ENCODE measurements around the gene EDN3. TPM values are rescaled to one million over a fixed set of nuclear protein-coding genes. Genes with fewer than 3 reads are reported as not detected.
"Not testable (repeated sequence)": the region's sequence is repeated elsewhere in the genome, so short reads cannot be mapped to it uniquely, and the experiment has no call there.

The EDN3 gene
- total RNA-seq, 1 experiment from 2014 or later, result not detected

- DNase-seq; H3K36me3 ChIP-seq (replicated peaks; ENCODE audit: control insufficient read depth, insufficient read depth, low read length); H3K27me3 ChIP-seq (ENCODE audit: control insufficient read depth, insufficient read depth, low read length); H3K4me3 ChIP-seq (ENCODE audit: insufficient read depth, low read depth, low read length): not testable (repeated sequence)
Measured at GRCh38 chr20:59358793-59359192, 58.4 kb downstream of the EDN3 start.

GRCh38 chr20:59359906-59360725, 59.7 kb downstream of the EDN3 start:
- Histone ChIP-seq H3K4me3 (ENCODE audit: insufficient read depth, low read depth, low read length) (no peak overlapping the region), H3K27me3 (ENCODE audit: control insufficient read depth, insufficient read depth, low read length) (no peaks in the 10 kb centered on the region), H3K36me3 (replicated peaks; ENCODE audit: control insufficient read depth, insufficient read depth, low read length) (no peaks in the 10 kb centered on the region)
- DNase-seq, result no peak

GRCh38 chr20:59360934-59361333, 60.5 kb downstream of the EDN3 start:
- Histone ChIP-seq H3K36me3 (replicated peaks; ENCODE audit: control insufficient read depth, insufficient read depth, low read length) (no peaks in the 10 kb centered on the region), H3K27me3 (ENCODE audit: control insufficient read depth, insufficient read depth, low read length) (no peaks in the 10 kb centered on the region), H3K4me3 (ENCODE audit: insufficient read depth, low read depth, low read length) (no peak overlapping the region)
- DNase-seq, result no peak

GRCh38 chr20:59361411-59361810, 61.0 kb downstream of the EDN3 start:
- no peaks in the 10 kb centered on the region for H3K27me3 ChIP-seq (ENCODE audit: control insufficient read depth, insufficient read depth, low read length)
- H3K36me3 ChIP-seq (replicated peaks; ENCODE audit: control insufficient read depth, insufficient read depth, low read length), result no peaks in the 10 kb centered on the region
- H3K4me3 ChIP-seq (ENCODE audit: insufficient read depth, low read depth, low read length), result no peak overlapping the region
- DNase-seq, result no peak

- Histone ChIP-seq H3K27me3 (ENCODE audit: control insufficient read depth, insufficient read depth, low read length) (no peaks in the 10 kb centered on the region), H3K36me3 (replicated peaks; ENCODE audit: control insufficient read depth, insufficient read depth, low read length) (no peaks in the 10 kb centered on the region), H3K4me3 (ENCODE audit: insufficient read depth, low read depth, low read length) (no peak overlapping the region)
- DNase-seq, result no peak
Measured at GRCh38 chr20:59363101-59363500, 62.7 kb downstream of the EDN3 start.

GRCh38 chr20:59364611-59365010, 64.2 kb downstream of the EDN3 start:
- no peaks in the 10 kb centered on the region for H3K36me3 ChIP-seq (replicated peaks; ENCODE audit: control insufficient read depth, insufficient read depth, low read length)
- no peak overlapping the region for H3K4me3 ChIP-seq (ENCODE audit: insufficient read depth, low read depth, low read length)
- DNase-seq, result no peak
- H3K27me3 ChIP-seq (ENCODE audit: control insufficient read depth, insufficient read depth, low read length), result no peaks in the 10 kb centered on the region

- Histone ChIP-seq H3K4me3 (ENCODE audit: insufficient read depth, low read depth, low read length) (no peak overlapping the region), H3K36me3 (replicated peaks; ENCODE audit: control insufficient read depth, insufficient read depth, low read length) (no peaks in the 10 kb centered on the region), H3K27me3 (ENCODE audit: control insufficient read depth, insufficient read depth, low read length) (no peaks in the 10 kb centered on the region)
- no peak for DNase-seq
Measured at GRCh38 chr20:59365611-59366285, 65.3 kb downstream of the EDN3 start.

GRCh38 chr20:59371431-59371830, 71.0 kb downstream of the EDN3 start:
- no peaks in the 10 kb centered on the region for H3K36me3 ChIP-seq (replicated peaks; ENCODE audit: control insufficient read depth, insufficient read depth, low read length)
- no peaks in the 10 kb centered on the region for H3K27me3 ChIP-seq (ENCODE audit: control insufficient read depth, insufficient read depth, low read length)
- H3K4me3 ChIP-seq (ENCODE audit: insufficient read depth, low read depth, low read length), result no peak overlapping the region
- DNase-seq, result no peak

- Histone ChIP-seq H3K27me3 (ENCODE audit: control insufficient read depth, insufficient read depth, low read length) (no peaks in the 10 kb centered on the region), H3K36me3 (replicated peaks; ENCODE audit: control insufficient read depth, insufficient read depth, low read length) (no peaks in the 10 kb centered on the region), H3K4me3 (ENCODE audit: insufficient read depth, low read depth, low read length) (no peak overlapping the region)
- no peak for DNase-seq
Measured at GRCh38 chr20:59374261-59374660, 73.8 kb downstream of the EDN3 start.

GRCh38 chr20:59375541-59375940, 75.1 kb downstream of the EDN3 start:
- no peaks in the 10 kb centered on the region; the same call in 1 of the 2 replicates for H3K27me3 ChIP-seq (ENCODE audit: control insufficient read depth, insufficient read depth, low read length)
- no peaks in the 10 kb centered on the region for H3K36me3 ChIP-seq (replicated peaks; ENCODE audit: control insufficient read depth, insufficient read depth, low read length)
- H3K4me3 ChIP-seq (ENCODE audit: insufficient read depth, low read depth, low read length), result no peak overlapping the region
- DNase-seq, result no peak

Other genes with a start within 250 kb of the EDN3 start
- gene ZNF831, start 136.8 kb upstream of the EDN3 start, total RNA-seq (2014; rRNA removed; shearing (Covaris generic)), result not detected in 2 replicates

Data from H7 (cell line).